Activated CD8-positive, alpha-beta memory T cell treated with anti-CD3 and anti-CD28 coated beads for 36 hours (primary cell): ENCODE data around the gene ZNF599. TPM values are rescaled to one million over a fixed set of nuclear protein-coding genes. Genes with fewer than 3 reads are reported as not detected.
"Not testable (repeated sequence)": the region's sequence is repeated elsewhere in the genome, so short reads cannot be mapped to it uniquely, and the experiment has no call there.

ENCODE experiments used
- CTCF ChIA-PET: fragments of 350-600 bp; sonication (Branson Sonifier 250); formaldehyde crosslinking; loops from one replicate; lab custom pipeline; 2021; ENCODE audit warnings: antibody characterized with exemption; lab: Charles Lee
- POLR2A ChIA-PET: fragments of 350-600 bp; sonication (Branson Sonifier 250); formaldehyde crosslinking; loops from one replicate; lab custom pipeline; 2021; ENCODE audit warnings: antibody characterized with exemption; lab: Charles Lee
- total RNA-seq, 2 experiments: library from RNA; stranded (reverse); gene quantifications; one replicate each; pipeline ENCODE4 v1.2.3, GENCODE V29; 2021

The ZNF599 gene
- 1 to 10 TPM; 3.2 to 4.2 TPM for total RNA-seq

DNA sequence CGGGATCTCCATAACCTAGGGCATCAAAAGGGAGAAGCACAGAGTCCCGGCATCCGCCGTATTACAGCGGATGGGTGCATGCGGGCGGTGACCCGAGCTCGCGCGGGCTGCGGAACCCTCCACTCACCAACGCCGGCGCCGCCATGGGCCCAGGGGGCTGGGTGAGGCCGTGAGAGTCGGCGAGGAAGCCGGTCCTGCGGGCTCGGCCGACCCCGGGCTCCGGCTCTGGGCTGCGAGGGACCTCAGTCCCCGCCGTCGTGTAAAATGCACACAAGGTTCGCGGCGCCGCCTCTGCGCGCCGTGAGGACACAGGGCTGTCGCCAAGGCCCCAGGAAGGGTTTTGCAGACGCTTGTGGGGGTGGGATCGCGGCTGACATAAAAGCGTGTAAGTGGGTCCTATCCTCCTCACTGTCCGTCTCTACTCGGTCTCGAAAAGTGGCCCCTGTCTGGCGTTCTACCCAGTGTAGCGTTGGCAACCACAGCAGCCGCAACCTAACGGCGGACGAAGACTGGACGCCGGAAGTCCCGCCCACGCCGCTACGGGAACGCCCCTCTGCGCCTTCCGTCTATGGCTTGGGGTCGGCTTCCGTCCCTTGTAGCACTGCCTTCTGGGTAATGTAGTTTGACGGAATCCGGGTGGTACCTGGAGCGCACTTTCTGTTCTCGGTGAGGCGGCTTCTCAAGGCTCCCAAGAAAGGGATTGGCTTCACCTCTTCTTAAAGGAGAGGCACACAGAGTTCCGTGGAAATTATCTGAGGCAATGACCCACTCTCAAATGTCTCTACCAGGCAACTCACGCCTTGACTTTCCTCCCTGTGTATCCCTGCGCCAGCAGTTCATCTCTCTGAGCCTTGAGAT, at the start of gene ZNF599:
ZNF599 (minus strand) TSS at position 519 of the 858 bp plus-strand sequence; CDS start at position 145, 374 bp downstream.
- ChIA-PET CTCF (no interaction called here), POLR2A (no interaction called here)

- CTCF ChIA-PET, result no interaction called here
- POLR2A ChIA-PET, result no interaction called here
Measured at GRCh38 chr19:34818270-34818669, 45.3 kb upstream of the ZNF599 start.

DNA sequence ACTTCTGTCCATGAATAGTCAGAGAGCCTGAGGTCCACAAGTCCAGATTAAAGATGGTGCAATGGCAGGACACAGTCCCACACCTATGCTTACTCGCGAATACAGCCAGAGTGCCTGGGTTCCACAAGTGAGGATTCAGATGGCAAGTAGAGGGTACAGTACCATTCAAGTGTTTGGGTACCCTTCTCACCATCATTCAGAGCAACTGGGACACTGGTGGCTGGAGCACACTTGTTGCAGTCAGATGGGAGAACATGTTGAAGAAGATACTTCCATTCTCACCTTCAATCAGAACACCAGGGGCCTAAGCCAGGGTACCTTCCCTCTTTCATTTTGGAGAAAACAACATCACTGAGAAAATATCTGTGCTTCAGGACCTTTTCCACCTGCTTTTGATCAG, 43.7 kb upstream of the ZNF599 start:
- POLR2A ChIA-PET, result no interaction called here
- CTCF ChIA-PET, result no interaction called here

DNA sequence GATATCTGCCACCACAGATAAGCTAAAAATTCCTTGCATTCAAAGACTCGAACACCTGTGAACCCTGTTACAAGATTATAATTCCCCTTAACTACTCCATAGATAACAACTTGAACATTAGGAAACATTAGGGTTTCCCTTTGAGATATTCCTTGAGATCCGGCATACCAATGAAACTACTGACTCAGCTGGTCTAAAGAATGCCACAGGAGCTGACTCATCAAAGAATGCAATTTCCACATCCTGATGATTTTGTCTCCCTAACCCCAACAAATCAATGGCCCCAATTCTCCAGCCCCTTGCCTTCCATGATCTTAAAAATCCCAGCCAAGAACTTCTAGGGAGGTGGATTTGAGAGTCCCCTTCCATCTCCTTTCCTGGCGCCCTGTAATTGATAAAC, 35.6 kb upstream of the ZNF599 start:
- ChIA-PET CTCF (no interaction called here), POLR2A (no interaction called here)

- CTCF ChIA-PET, result no interaction called here
- POLR2A ChIA-PET, result no interaction called here
Measured at GRCh38 chr19:34806976-34807860, 34.2 kb upstream of the ZNF599 start.

DNA sequence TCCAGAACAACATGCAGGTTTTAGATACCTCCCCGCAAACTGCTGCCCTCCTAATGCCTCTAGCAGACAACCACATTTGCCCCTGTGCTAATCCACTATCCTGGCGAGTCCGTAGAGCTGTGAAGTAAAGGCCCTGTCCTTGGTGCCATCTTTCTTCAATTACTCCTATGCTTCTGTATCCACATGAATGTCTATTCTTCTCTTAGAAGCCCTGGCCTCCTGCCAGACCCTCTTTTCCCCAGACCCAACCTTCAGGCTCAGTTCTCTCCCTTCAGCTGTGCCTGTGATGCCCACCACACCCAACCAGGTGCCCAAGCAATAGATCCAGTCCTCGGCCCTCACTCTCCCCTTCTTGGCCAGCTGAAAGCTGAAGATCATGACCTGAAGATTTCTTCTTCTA, 31.1 kb upstream of the ZNF599 start:
- POLR2A ChIA-PET, result no interaction called here
- CTCF ChIA-PET, result interaction anchor here (0.6 kb wide), 1 partner anchor 166 kb away, joined by 5 read pairs; no protein-coding TSS in a partner anchor

GRCh38 chr19:34796953-34797352, 23.9 kb upstream of the ZNF599 start:
- POLR2A ChIA-PET, CTCF ChIA-PET: not testable (repeated sequence)

GRCh38 chr19:34794066-34794960, 21.3 kb upstream of the ZNF599 start:
- ChIA-PET CTCF (no interaction called here), POLR2A (no interaction called here)

DNA sequence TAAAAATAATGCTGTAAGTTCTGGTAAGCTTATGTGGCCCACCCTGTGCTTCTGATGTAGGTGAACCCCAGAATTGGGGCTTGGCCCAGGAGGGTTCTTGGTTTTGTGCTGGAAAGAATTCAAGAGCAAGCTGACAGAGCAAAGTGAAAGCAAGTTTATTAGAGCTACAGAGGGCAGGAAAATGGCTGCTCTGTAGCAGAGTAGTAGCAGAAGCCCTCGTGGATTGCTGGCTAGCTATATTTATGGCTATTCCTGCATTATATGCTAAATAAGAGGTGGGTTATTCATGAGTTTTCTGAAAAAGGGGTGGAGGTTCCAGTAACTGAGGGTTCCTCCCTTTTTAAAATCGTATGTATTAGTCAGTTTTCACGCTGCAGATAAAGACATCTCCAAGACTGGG, 20.6 kb upstream of the ZNF599 start:
- CTCF ChIA-PET, result no interaction called here
- POLR2A ChIA-PET, result no interaction called here

GRCh38 chr19:34788074-34788473, 15.1 kb upstream of the ZNF599 start:
- POLR2A ChIA-PET, result no interaction called here
- CTCF ChIA-PET, result no interaction called here

GRCh38 chr19:34787059-34787824, 14.2 kb upstream of the ZNF599 start:
- POLR2A ChIA-PET, result no interaction called here
- CTCF ChIA-PET, result no interaction called here

DNA sequence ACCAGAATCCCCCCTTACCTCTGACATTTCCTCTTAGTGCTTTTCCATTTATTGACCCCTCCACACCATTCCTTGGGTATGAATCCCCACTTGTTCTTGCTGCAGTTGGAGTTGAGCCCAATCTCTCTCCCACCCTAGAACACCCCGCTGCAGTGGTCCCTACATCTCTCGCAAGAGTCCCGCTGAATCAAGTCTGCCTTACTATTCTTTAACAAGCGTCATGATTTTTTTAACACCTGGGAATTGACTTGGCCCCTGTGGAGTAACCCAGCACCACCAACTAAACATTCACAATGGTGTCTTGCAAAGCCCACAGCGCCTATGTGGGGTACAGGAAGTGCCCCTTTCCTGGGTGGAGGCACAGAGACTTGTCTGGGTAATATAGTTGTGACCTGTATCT, 13.2 kb upstream of the ZNF599 start:
- POLR2A ChIA-PET, result no interaction called here
- CTCF ChIA-PET, result no interaction called here

- POLR2A ChIA-PET, result no interaction called here
Measured at GRCh38 chr19:34779652-34780051, 6.6 kb upstream of the ZNF599 start.

GRCh38 chr19:34778342-34778741, 5.3 kb upstream of the ZNF599 start:
- CTCF ChIA-PET, result no interaction called here

More at GRCh38 chr19:34779652-34780051, 6.6 kb upstream of the ZNF599 start:
- CTCF ChIA-PET, result no interaction called here

DNA sequence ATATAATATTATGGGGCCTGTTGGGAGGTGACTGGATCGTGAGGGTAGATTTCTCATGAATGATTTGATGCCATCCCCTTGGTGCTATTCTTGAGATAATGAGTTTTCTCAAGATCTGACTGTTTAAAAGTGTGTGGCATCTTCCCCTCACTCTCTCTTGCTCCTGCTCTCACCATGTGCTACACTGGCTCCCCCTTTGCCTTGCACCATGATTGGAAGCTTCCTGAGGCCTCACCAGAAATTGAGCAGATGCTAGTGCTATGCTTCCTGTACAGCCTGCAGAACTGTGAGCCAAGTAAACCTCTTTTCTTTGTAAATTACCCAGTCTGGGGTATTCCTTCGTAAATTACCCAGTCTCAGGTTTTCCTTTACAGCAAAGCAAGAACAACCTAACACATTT, 1.8 kb upstream of the ZNF599 start:
- POLR2A ChIA-PET, result no interaction called here
- CTCF ChIA-PET, result no interaction called here

More at GRCh38 chr19:34778342-34778741, 5.3 kb upstream of the ZNF599 start:
- POLR2A ChIA-PET, result interaction anchor here (0.6 kb wide), 1 partner anchor 202 kb away, joined by 3 read pairs; no protein-coding TSS in a partner anchor

DNA sequence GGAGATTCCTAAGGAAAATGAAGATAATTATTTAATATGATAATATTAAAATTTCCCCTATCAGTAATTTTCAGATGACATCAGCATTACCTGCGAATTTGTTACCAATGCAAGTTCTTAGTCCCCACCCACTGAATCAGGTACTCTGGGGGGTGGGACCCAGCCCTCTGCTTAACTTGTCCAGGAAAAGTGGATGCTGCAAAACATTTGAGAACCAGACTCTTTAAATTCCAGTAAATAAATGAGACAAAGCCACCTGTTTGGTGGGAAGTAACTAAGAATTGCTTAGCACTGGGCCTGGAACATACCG, 495 bp upstream of the ZNF599 start:
- POLR2A ChIA-PET, result no interaction called here
- CTCF ChIA-PET, result no interaction called here

DNA sequence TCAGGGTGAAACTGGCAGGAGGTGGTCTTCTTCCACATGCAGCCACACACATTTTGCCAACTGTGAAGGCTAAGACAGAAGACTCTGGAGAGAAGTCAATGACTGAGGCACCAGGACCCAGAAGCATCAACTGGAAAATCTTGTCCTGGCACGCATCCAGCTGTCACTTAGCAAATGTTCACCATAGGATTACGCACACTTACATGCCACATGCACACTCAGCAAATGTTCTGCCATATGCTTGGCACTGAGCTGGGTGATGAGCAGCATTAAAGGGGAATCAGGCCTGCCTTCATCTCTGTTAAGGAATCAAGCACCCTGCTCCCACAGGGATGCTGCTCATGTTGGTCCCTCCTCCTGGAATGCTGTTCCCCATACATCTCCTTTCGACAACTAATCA, 5.1 kb downstream of the ZNF599 start:
- ChIA-PET POLR2A (no interaction called here), CTCF (no interaction called here)

DNA sequence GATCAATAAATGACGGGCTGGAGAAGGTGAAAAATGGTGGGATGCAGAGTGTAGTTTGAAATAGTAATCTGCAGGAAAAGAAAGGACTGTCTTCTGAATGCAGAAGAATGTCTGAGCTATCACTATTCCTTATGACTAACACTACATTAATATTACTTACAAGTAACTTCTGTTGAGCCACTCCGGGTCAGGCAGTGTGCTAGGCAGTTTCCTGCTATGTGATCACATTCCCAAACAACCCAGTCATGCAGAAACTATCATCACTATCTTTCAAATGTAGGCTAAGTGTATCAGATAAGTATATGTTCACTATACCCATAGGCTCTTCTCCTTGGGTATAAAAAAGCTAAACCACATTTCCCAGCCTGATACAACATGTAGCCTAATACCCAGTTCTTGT, 6.6 kb downstream of the ZNF599 start:
- ChIA-PET POLR2A (no interaction called here), CTCF (no interaction called here)
